Erythroblast (primary cell): Measurements from ENCODE around the gene SEMA4G.

ENCODE experiments used
- DNase-seq, 2 experiments: peaks; one replicate each; lab custom pipeline; 2025; lab: John Stamatoyannopoulos, UW
- GATA1 ChIP-seq: IDR thresholded peaks from 2 replicates; pipeline ENCODE4 v1.6.1; 2011; ENCODE audit warnings: low read depth, mild to moderate bottlenecking, control low read depth, low read length, moderate library complexity
- POLR2A ChIP-seq: IDR thresholded peaks from 2 replicates; pipeline ENCODE4 v1.6.1; 2011; ENCODE audit warnings: mild to moderate bottlenecking, low read length

SEMA4G gene

GRCh38 chr10:100978121-100978900 is 9.0 kb downstream of the SEMA4G start:
- no peak for TF ChIP-seq GATA1
- no peak for TF ChIP-seq POLR2A
- DNase-seq, result no peak

GRCh38 chr10:100978901-100979195 is 9.5 kb downstream of the SEMA4G start:
- DNase-seq, result no peak
- TF ChIP-seq POLR2A (no peak), GATA1 (no peak)

GRCh38 chr10:100979791-100980272 is 10.5 kb downstream of the SEMA4G start:
- no peak for TF ChIP-seq GATA1
- no peak for TF ChIP-seq POLR2A
- no peak for DNase-seq

- DNase-seq, result no peak
- no peak for TF ChIP-seq POLR2A
- TF ChIP-seq GATA1, result no peak
Observed at GRCh38 chr10:100980311-100980710, 11.0 kb downstream of the SEMA4G start.

GRCh38 chr10:100980711-100981110 is 11.4 kb downstream of the SEMA4G start:
- TF ChIP-seq GATA1 (no peak), POLR2A (no peak)
- DNase-seq, result no peak

- TF ChIP-seq GATA1 (no peak), POLR2A (no peak)
- no peak for DNase-seq
Observed at GRCh38 chr10:100981178-100981772, 12.0 kb downstream of the SEMA4G start.

- DNase-seq, result no peak
- no peak for TF ChIP-seq GATA1
- no peak for TF ChIP-seq POLR2A
Observed at GRCh38 chr10:100982916-100983830, 13.9 kb downstream of the SEMA4G start.

GRCh38 chr10:100983868-100984671 is 14.8 kb downstream of the SEMA4G start:
- DNase-seq, result no peak
- TF ChIP-seq GATA1 (no peak), POLR2A (no peak)

GRCh38 chr10:100984672-100985177 is 15.4 kb downstream of the SEMA4G start:
- DNase-seq, result no peak
- TF ChIP-seq GATA1 (no peak), POLR2A (no peak)

GRCh38 chr10:100985336-100985735 is 16.0 kb downstream of the SEMA4G start:
- no peak for TF ChIP-seq POLR2A
- no peak for TF ChIP-seq GATA1
- DNase-seq, result no peak

GRCh38 chr10:100986623-100986951 is 17.3 kb downstream of the SEMA4G start:
- TF ChIP-seq GATA1 (no peak), POLR2A (no peak)

GRCh38 chr10:100986952-100987684 is 17.8 kb downstream of the SEMA4G start, which contains the start of the genes MRPL43 and TWNK:
Gene MRPL43 (minus strand): TSS chr10:100987497. CDS start chr10:100987443, 54 bp downstream.
Gene TWNK (plus strand): TSS chr10:100987543. CDS start chr10:100988211, 668 bp downstream.
- DNase-seq, result peak; percentile 88 to 90
- TF ChIP-seq POLR2A, result peak; percentile 73
- TF ChIP-seq GATA1, result no peak

More at GRCh38 chr10:100986623-100986951, 17.3 kb downstream of the SEMA4G start:
- no peak for DNase-seq

GRCh38 chr10:100987685-100988049 is 18.4 kb downstream of the SEMA4G start:
- TF ChIP-seq POLR2A (peak; percentile 44), GATA1 (no peak)
- no peak for DNase-seq

- TF ChIP-seq POLR2A, result no peak
- no peak for TF ChIP-seq GATA1
- no peak for DNase-seq
Observed at GRCh38 chr10:100988166-100988565, 18.9 kb downstream of the SEMA4G start.
